Measurements from ENCODE around the gene PAPOLG.

Gene PAPOLG

DNA sequence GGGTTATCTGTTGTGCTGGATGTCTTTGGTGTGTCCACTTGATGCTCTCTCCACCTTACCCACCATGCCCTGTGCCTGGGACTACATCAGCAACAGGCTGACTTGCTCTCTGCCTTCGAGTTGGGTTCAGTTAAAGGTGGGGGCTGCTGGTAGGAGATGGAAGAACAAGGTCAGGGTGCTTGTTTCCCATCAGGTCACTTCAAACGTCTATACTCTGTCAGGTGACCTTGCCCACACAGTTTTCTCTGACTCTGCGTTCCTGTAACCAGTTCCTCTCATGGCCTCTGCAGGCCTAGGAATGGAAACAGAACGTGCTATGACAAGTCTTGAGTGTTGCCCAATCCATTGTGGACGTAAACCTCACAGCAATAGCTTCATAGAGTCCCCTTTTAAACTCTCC, 38.4 kb upstream of the PAPOLG start:
- peak; percentile 61 for DNase-seq (ENCODE audit: low read depth)
- no peak overlapping the region for H3K4me3 ChIP-seq (ENCODE audit: low read depth, low read length)
- TF ChIP-seq MYC (IDR thresholded peaks at IDR 0.05; ENCODE audit: low read depth, low read length) (no peak), POLR2A (IDR thresholded peaks at IDR 0.05; ENCODE audit: extremely low read depth, insufficient read length) (no peak)
- TF ChIP-seq, protein P1, sequence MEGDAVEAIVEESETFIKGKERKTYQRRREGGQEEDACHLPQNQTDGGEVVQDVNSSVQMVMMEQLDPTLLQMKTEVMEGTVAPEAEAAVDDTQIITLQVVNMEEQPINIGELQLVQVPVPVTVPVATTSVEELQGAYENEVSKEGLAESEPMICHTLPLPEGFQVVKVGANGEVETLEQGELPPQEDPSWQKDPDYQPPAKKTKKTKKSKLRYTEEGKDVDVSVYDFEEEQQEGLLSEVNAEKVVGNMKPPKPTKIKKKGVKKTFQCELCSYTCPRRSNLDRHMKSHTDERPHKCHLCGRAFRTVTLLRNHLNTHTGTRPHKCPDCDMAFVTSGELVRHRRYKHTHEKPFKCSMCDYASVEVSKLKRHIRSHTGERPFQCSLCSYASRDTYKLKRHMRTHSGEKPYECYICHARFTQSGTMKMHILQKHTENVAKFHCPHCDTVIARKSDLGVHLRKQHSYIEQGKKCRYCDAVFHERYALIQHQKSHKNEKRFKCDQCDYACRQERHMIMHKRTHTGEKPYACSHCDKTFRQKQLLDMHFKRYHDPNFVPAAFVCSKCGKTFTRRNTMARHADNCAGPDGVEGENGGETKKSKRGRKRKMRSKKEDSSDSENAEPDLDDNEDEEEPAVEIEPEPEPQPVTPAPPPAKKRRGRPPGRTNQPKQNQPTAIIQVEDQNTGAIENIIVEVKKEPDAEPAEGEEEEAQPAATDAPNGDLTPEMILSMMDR (IDR thresholded peaks at IDR 0.05; ENCODE audit: low read depth, low read length) = no peak
- TF ChIP-seq, protein P2, sequence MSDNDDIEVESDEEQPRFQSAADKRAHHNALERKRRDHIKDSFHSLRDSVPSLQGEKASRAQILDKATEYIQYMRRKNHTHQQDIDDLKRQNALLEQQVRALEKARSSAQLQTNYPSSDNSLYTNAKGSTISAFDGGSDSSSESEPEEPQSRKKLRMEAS (IDR thresholded peaks at IDR 0.05; ENCODE audit: low read depth, low read length) = no peak

DNA sequence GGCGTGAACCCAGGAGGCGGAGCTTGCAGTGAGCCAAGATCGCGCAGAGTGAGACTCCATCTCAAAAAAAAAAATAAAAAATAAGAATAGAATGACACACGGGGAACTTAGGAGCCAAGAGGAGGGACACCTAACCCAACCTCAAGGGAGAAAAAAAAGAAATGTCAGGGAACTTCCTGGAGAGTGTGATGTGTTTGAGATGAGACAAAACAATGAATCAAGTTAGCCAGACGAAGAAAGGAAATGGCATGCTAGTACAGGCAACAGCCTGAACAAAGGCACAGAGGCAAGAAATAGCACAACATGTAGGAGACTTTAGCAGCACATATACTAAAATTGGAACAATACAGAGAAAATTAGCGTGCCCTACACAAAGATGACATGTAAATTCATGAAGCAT, 36.7 kb upstream of the PAPOLG start:
- H3K4me3 ChIP-seq (ENCODE audit: low read depth, low read length) = no peak overlapping the region
- TF ChIP-seq, protein P1 (IDR thresholded peaks at IDR 0.05; ENCODE audit: low read depth, low read length) = no peak
- TF ChIP-seq, protein P2 (IDR thresholded peaks at IDR 0.05; ENCODE audit: low read depth, low read length) = no peak
- TF ChIP-seq MYC (IDR thresholded peaks at IDR 0.05; ENCODE audit: low read depth, low read length) (no peak), POLR2A (IDR thresholded peaks at IDR 0.05; ENCODE audit: extremely low read depth, insufficient read length) (no peak)
- no peak for DNase-seq (ENCODE audit: low read depth)

DNA sequence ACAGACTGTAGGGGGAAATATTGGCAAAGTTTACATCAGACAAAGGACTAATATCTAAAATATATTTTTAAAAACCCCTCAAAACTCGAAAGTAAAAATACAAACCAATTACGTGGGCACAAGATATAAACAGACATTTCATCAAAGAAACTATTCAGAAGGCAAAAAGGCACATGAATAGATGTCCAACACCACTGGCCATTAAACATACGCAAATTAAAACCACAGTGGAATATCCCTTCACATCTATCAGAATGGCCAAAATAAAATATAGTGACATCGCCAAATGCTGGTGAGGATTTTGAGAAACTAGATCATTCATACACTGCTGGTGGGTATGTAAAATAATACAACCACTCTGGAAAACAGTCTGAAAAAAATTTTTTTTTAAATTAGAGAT, 30.6 kb upstream of the PAPOLG start:
- DNase-seq (ENCODE audit: low read depth) = no peak
- no peak overlapping the region for H3K4me3 ChIP-seq (ENCODE audit: low read depth, low read length)
- TF ChIP-seq MYC (IDR thresholded peaks at IDR 0.05; ENCODE audit: low read depth, low read length) = no peak
- no peak for TF ChIP-seq POLR2A (IDR thresholded peaks at IDR 0.05; ENCODE audit: extremely low read depth, insufficient read length)
- TF ChIP-seq, protein P1 (IDR thresholded peaks at IDR 0.05; ENCODE audit: low read depth, low read length) = no peak
- TF ChIP-seq, protein P2 (IDR thresholded peaks at IDR 0.05; ENCODE audit: low read depth, low read length) = no peak

DNA sequence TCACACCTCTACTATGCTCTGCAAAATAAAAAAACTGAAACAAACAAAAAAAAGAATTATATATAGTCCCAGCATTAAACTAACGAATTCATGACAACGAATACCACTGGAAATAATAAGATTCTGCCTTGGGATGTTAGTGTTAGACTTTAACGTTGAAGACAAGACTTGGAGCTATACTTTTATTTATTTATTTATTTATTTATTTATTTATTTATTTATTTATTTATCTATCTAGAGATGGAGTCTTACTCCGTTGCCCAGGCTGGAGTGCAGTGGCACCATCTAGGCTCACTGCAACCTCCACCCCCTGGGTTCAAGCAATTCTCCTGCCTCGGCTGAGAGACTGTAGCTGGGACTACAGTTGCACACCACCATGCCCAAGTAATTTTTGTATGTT, 27.2 kb upstream of the PAPOLG start:
- TF ChIP-seq POLR2A (IDR thresholded peaks at IDR 0.05; ENCODE audit: extremely low read depth, insufficient read length) = no peak
- TF ChIP-seq, protein P1 (IDR thresholded peaks at IDR 0.05; ENCODE audit: low read depth, low read length) = no peak
- no peak for TF ChIP-seq MYC (IDR thresholded peaks at IDR 0.05; ENCODE audit: low read depth, low read length)
- no peak overlapping the region for H3K4me3 ChIP-seq (ENCODE audit: low read depth, low read length)
- no peak for DNase-seq (ENCODE audit: low read depth)

DNA sequence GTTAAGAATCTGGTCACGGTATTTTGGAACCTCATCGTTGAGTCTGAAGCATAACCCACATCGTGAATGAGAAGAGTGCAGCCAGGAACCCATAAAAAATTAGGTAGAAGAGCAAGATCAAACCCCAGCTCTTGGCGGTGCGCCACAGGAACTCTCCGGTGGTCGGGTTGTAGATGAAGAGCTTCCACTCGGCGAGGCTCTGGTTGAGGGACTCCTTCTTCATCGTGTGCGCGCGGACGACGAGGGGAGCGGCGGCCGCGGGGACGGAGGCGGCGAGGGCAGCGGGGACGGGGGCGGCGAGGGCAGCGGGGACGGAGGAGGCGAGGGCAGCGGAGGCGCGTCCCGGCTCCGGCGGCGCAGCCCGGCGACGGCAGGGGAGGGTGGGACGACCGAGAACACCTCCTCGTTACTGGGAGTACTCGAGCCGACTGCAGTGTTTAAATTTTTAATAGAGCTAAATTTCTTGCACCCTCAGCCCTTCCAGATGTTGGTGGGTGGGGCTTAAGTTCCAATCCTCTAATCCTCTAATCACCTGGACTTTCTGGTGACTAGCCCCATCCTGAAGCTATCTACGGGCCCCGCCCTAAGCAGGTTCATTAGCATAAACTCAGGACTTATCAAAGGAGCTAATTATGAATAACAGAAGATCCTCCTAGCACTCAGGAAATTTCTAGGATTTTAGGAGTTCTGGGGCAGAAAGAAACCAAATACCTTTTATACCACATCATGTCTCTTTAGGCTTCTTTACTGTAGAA, 20.4 kb upstream of the PAPOLG start:
- H3K4me3 ChIP-seq (ENCODE audit: low read depth, low read length) = peak overlapping the region; percentile 55
- TF ChIP-seq POLR2A (IDR thresholded peaks at IDR 0.05; ENCODE audit: extremely low read depth, insufficient read length) = no peak
- TF ChIP-seq, protein P2 (IDR thresholded peaks at IDR 0.05; ENCODE audit: low read depth, low read length) = no peak
- DNase-seq (ENCODE audit: low read depth) = peak; percentile 33

DNA sequence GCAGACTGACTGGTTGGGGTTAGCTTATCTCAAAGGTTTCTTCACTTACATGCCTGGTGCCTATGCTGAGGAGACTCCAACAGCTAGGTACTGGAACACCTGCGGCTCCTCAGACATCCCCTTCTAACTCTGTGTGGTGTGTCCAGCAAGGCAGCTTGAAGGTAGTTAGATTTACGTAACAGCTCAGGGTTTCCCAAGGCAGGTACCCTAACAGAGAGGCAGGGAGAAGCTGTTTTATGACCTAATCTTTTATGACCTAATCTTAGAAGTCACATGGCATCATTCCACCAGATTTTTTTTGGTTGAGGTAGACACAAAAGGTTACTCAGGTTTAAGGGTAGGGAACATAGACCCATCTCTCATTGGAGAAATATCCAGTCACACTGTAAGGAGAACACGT, 17.4 kb upstream of the PAPOLG start:
- no peak for DNase-seq (ENCODE audit: low read depth)
- TF ChIP-seq, protein P1 (IDR thresholded peaks at IDR 0.05; ENCODE audit: low read depth, low read length) = no peak
- no peak for TF ChIP-seq MYC (IDR thresholded peaks at IDR 0.05; ENCODE audit: low read depth, low read length)
- H3K4me3 ChIP-seq (ENCODE audit: low read depth, low read length) = no peak overlapping the region
